ENCODE data around the gene MSS51.

The MSS51 gene

GRCh38 chr10:73433538-73433867, at the start of gene MSS51:
TSS of gene MSS51 (minus strand) at chr10:73433561. CDS start at chr10:73428284, 5,277 bp downstream.
- DNase-seq: peak; percentile 79

GRCh38 chr10:73480158-73480557, 46.8 kb upstream of the MSS51 start:
- no peak for DNase-seq

- no peak for DNase-seq
These were observed 45.3 kb upstream of the MSS51 start for GRCh38 chr10:73478636-73479035.

- DNase-seq: no peak
These were observed 37.9 kb upstream of the MSS51 start for GRCh38 chr10:73471226-73471625.

GRCh38 chr10:73469579-73469978, 36.2 kb upstream of the MSS51 start:
- no peak for DNase-seq

GRCh38 chr10:73467206-73467605, 33.8 kb upstream of the MSS51 start:
- DNase-seq: no peak

- DNase-seq: no peak
These were observed 32.8 kb upstream of the MSS51 start for GRCh38 chr10:73465978-73466726.

- no peak for DNase-seq
These were observed 27.5 kb upstream of the MSS51 start for GRCh38 chr10:73460897-73461296.

GRCh38 chr10:73459683-73460314, 26.4 kb upstream of the MSS51 start:
- no peak for DNase-seq

- DNase-seq: no peak
These were observed 23.0 kb upstream of the MSS51 start for GRCh38 chr10:73456187-73456890.

GRCh38 chr10:73449113-73449512, 15.8 kb upstream of the MSS51 start:
- DNase-seq: no peak

GRCh38 chr10:73448384-73448783, 15.0 kb upstream of the MSS51 start:
- DNase-seq: no peak

GRCh38 chr10:73446926-73447325, 13.6 kb upstream of the MSS51 start:
- DNase-seq: no peak

- no peak for DNase-seq
These were observed 11.1 kb upstream of the MSS51 start for GRCh38 chr10:73444457-73444856.

- DNase-seq: no peak
These were observed 6.4 kb upstream of the MSS51 start for GRCh38 chr10:73439605-73440312.

- no peak for DNase-seq
These were observed 5.7 kb upstream of the MSS51 start for GRCh38 chr10:73439055-73439454.

- DNase-seq: peak; percentile 68
These were observed 469 bp downstream of the MSS51 start for GRCh38 chr10:73432646-73433537.

GRCh38 chr10:73426318-73426717, 7.0 kb downstream of the MSS51 start:
- no peak for DNase-seq

- no peak for DNase-seq
These were observed 8.9 kb downstream of the MSS51 start for GRCh38 chr10:73424478-73424877.

- no peak for DNase-seq
These were observed 10.1 kb downstream of the MSS51 start for GRCh38 chr10:73423309-73423708.

- DNase-seq: no peak
These were observed 16.8 kb downstream of the MSS51 start for GRCh38 chr10:73416571-73416970.

GRCh38 chr10:73414230-73414945, 19.0 kb downstream of the MSS51 start:
- DNase-seq: no peak

All from islet precursor cell (in vitro differentiated cells).